Thyroid gland (tissue), 4 donors: ENCODE measurements around the gene NMT1. TPM values are rescaled to one million over a fixed set of nuclear protein-coding genes. Genes with fewer than 3 reads are reported as not detected.
A peak's percentile ranks its signal among the peaks of the same experiment; 100 is the strongest.

Experiments
- DNase-seq, 2 donors: peaks; one replicate each; pipeline ENCODE4 v3.0.0-alpha.2; 2019
- H3K27ac ChIP-seq, 3 donors: fragments of 200-600 bp; sonication (generic); 1 replicate in 2 of 3; 2 replicates in 1 of 3; pipeline ENCODE4 v1.5.1; 2016 to 2019; ENCODE audit warnings: mild to moderate bottlenecking in 1 of 3, moderate library complexity in 1 of 3
- H3K27me3 ChIP-seq: fragments of 200-600 bp; sonication (generic); one replicate; pipeline ENCODE4 v1.5.1; 2019
- H3K36me3 ChIP-seq, 2 donors: fragments of 200-600 bp; sonication (generic); one replicate each; pipeline ENCODE4 v1.5.1; 2016 to 2019
- H3K4me1 ChIP-seq, 2 donors: fragments of 200-600 bp; sonication (generic); one replicate each; pipeline ENCODE4 v1.5.1; 2017 to 2019
- H3K4me3 ChIP-seq, 3 donors: fragments of 200-600 bp; sonication (generic); replicated peaks in 1 of 3; 1 replicate in 2 of 3; 2 replicates in 1 of 3; pipeline ENCODE4 v1.5.1; 2016; ENCODE audit warnings: mild to moderate bottlenecking in 1 of 3
- H3K9me3 ChIP-seq: fragments of 200-600 bp; sonication (generic); one replicate; pipeline ENCODE4 v1.5.1; 2017
- POLR2A ChIP-seq, 2 donors: fragments of 450-650 bp; IDR thresholded peaks; one replicate each; pipeline ENCODE4 v1.6.1; 2017; ENCODE audit warnings: antibody characterized with exemption in 2 of 2, mild to moderate bottlenecking in 2 of 2, moderate library complexity in 1 of 2
- WGBS, 2 donors: methylation state at CpG; one replicate each; pipeline ENCODE4 v1.1.5; 2017; 5-methylcytosine and 5-hydroxymethylcytosine counted together
- intact Hi-C: fragments of 100-400 bp; cut with DNase I; formaldehyde crosslinking; loops from one replicate; pipeline ENCODE4 v1.15.1; 2023
- total RNA-seq, 4 donors: library from RNA; depleted of rRNA; stranded (reverse); fragments of >200 nt; gene quantifications; one replicate each; pipeline ENCODE4 v1.2.3, GENCODE V29; 2016
- TF ChIP-seq, protein P1 (sequence below), 6 experiments: fragments of 200-600 bp in 3 of 6; fragments of 450-650 bp in 3 of 6; sonication (generic) in 3 of 6; IDR thresholded peaks; one replicate each; pipeline ENCODE4 v1.5.1; 2016 to 2019; ENCODE audit warnings: antibody characterized with exemption in 6 of 6, mild to moderate bottlenecking in 2 of 6, inconsistent platforms in 1 of 6, moderate library complexity in 1 of 6

The NMT1 gene
- total RNA-seq, 4 donors from 2014 or later: 71.7 to 98.9 (median 85.2) TPM

DNA sequence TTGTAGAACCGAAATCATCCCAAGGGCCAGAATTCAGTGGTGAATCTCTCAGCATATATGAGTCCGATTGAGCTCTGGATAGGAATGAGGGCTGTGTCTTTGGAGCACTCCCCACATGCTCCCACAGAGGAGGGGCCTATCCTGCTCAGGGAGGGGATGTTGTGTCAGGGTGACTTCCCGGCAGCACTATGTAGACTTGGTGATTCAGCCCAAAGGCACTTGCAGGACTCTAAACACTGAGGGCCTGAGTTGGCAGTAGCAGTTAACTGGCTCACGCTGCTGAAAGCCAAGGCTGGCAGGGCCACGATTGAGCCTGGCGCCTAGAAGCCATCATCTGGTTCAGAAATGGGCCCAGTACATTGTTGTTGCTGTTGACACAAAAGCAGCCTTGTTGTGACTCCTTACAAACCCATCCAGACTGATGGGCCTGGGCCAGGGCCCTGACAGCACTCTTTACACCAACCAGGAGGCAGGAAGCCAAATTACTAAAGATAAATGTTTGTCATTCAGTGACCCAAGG, 31.9 kb downstream of the NMT1 start:
- peaks cover 28 to 57% of the 10 kb centered on the region in 2 donors for H3K36me3 ChIP-seq
- intact Hi-C loops: no loop called here
- no peak overlapping the region for H3K4me3 ChIP-seq
- DNase-seq: peak; percentile 82 to 90
- H3K27ac ChIP-seq: peak overlapping the region; percentile 45 to 96 (median 81)
- H3K27me3 ChIP-seq: no peaks in the 10 kb centered on the region
- H3K9me3 ChIP-seq: no peaks in the 10 kb centered on the region
- TF ChIP-seq, protein P1, sequence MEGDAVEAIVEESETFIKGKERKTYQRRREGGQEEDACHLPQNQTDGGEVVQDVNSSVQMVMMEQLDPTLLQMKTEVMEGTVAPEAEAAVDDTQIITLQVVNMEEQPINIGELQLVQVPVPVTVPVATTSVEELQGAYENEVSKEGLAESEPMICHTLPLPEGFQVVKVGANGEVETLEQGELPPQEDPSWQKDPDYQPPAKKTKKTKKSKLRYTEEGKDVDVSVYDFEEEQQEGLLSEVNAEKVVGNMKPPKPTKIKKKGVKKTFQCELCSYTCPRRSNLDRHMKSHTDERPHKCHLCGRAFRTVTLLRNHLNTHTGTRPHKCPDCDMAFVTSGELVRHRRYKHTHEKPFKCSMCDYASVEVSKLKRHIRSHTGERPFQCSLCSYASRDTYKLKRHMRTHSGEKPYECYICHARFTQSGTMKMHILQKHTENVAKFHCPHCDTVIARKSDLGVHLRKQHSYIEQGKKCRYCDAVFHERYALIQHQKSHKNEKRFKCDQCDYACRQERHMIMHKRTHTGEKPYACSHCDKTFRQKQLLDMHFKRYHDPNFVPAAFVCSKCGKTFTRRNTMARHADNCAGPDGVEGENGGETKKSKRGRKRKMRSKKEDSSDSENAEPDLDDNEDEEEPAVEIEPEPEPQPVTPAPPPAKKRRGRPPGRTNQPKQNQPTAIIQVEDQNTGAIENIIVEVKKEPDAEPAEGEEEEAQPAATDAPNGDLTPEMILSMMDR (IDR thresholded peaks at IDR 0.05): no peak
- TF ChIP-seq POLR2A (IDR thresholded peaks at IDR 0.05): peak in 1 of 2 donors; percentile 38
- peaks cover 33 to 48% of the 10 kb centered on the region in 2 donors for H3K4me1 ChIP-seq
- WGBS, 2 donors: 22 to 60% methylated on average over 5 to 6 of the region's 6 CpGs

DNA sequence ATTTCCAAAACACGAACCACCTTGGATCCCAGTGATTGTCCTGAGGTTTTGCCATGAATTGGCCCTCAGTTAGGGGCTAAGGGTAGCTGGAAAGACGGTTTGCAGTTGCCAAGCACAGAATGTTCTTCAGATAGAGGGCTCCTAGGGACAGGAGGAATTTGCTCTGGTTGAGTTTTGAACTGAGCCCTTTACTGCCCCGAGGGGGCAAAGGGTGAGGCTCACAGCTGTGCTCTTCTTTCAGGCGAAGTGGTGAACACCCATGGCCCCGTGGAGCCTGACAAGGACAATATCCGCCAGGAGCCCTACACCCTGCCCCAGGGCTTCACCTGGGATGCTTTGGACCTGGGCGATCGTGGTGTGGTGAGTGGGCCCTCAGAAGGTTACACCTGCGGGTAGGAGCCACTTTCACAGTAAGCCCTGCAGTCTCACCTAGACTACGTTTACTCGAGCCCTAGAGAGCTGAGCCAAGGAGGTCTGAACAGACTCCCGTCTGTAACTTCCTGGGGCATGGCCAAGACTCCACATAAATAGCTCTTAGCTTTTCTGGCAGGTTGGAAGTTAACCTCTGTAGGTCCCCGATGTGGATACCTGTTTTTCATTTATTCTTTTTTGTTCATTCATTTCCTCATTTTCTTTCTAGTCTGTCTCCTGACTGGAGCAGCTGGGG, 32.5 kb downstream of the NMT1 start:
- DNase-seq: peak in 1 of 2 donors; percentile 33
- H3K4me3 ChIP-seq: no peak overlapping the region
- H3K9me3 ChIP-seq: no peaks in the 10 kb centered on the region
- intact Hi-C loops: no loop called here
- H3K27ac ChIP-seq: peak overlapping the region; percentile 45 to 96 (median 81)
- H3K27me3 ChIP-seq: no peaks in the 10 kb centered on the region
- WGBS, 2 donors: 62 to 78% methylated on average over 12 to 13 of the region's 13 CpGs
- TF ChIP-seq, protein P1 (IDR thresholded peaks at IDR 0.05): no peak
- TF ChIP-seq POLR2A (IDR thresholded peaks at IDR 0.05): no peak
- peaks cover 28 to 44% of the 10 kb centered on the region in 2 donors for H3K4me1 ChIP-seq
- peaks cover 34 to 61% of the 10 kb centered on the region in 2 donors for H3K36me3 ChIP-seq

DNA sequence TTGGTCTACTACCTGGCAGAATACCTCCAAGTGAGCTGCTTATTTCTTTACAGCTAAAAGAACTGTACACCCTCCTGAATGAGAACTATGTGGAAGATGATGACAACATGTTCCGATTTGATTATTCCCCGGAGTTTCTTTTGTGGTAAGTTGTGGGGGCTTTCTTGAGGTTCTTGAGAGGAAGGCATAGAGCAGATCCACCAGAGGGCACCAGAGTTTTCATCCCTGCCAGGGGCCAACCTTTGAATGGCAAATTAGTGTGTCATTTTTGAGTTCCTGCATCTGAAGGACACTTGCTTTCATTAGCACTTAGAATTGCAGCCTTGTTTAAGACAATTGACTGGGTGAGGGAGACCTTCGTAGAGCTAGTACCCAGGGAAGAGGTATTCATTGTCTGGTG, 35.0 kb downstream of the NMT1 start:
- TF ChIP-seq, protein P1 (IDR thresholded peaks at IDR 0.05): peak in 1 of 6 experiments; percentile 23
- TF ChIP-seq POLR2A (IDR thresholded peaks at IDR 0.05): no peak
- Histone ChIP-seq H3K36me3 (peaks cover 42 to 68% of the 10 kb centered on the region in 2 donors), H3K4me1 (peaks cover 17 to 40% of the 10 kb centered on the region in 2 donors), H3K9me3 (no peaks in the 10 kb centered on the region), H3K27me3 (no peaks in the 10 kb centered on the region), H3K4me3 (no peak overlapping the region), H3K27ac (no peak overlapping the region)
- intact Hi-C loops: loop anchor here (5.0 kb wide), 1 partner anchor 74 kb away; no protein-coding TSS in a partner anchor
- WGBS, 2 donors: 68 to 86% methylated on average over 3 of the region's 3 CpGs
- no peak for DNase-seq

DNA sequence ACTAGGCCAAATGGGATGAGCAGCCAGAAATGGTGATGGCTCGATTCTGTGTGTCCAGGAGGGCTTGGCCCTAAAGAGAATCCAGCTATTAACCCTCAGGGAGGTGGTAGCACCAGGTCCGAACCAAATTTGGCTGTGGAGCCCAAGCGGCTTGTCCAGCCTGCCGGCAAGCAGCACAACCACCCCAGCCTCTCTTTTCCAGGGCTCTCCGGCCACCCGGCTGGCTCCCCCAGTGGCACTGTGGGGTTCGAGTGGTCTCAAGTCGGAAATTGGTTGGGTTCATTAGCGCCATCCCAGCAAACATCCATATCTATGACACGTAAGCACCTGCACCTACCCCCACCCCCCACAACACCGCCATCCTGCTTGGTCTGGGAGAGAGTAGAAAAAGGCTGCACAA, 35.8 kb downstream of the NMT1 start:
- peaks cover 48 to 66% of the 10 kb centered on the region in 2 donors for H3K36me3 ChIP-seq
- intact Hi-C loops: loop anchor here (5.0 kb wide), 1 partner anchor 75 kb away; no protein-coding TSS in a partner anchor
- DNase-seq: no peak
- no peak for TF ChIP-seq POLR2A (IDR thresholded peaks at IDR 0.05)
- TF ChIP-seq, protein P1 (IDR thresholded peaks at IDR 0.05): no peak
- H3K9me3 ChIP-seq: no peaks in the 10 kb centered on the region
- H3K4me3 ChIP-seq: no peak overlapping the region
- H3K27ac ChIP-seq: peak overlapping the region in 1 of 3 donors; percentile 4
- no peaks in the 10 kb centered on the region for H3K27me3 ChIP-seq
- peaks cover 17 to 41% of the 10 kb centered on the region in 2 donors for H3K4me1 ChIP-seq
- 91 to 95% methylated on average over 11 of the region's 11 CpGs for WGBS, 2 donors
